K562 (cell line): ENCODE results near the gene KIF26B. TPM values are rescaled to one million over a fixed set of nuclear protein-coding genes. Genes with fewer than 3 reads are reported as not detected.

Source experiments
- ATAC-seq: fragments of 200-7000 bp; cut with Tn5 transposase; 3 replicates; pipeline ENCODE4 v1.9.1; 2020; ENCODE audit warnings: moderate library complexity
- BruUV-seq: library from RNA; stranded (reverse); fragments of 400-500 nt; replicated peaks from 2 replicates; lab custom pipeline; 2021; lab: Mats Ljungman, UMichigan
- CTCF ChIA-PET: fragments of 300-600 bp; formaldehyde crosslinking; extraction: SDS; loops from one replicate; lab custom pipeline; 2021; ENCODE audit warnings: low intra/inter-chr PET ratio; lab: Yijun Ruan, JAX
- POLR2A ChIA-PET: fragments of 300-600, 350-650 bp; sonication (Branson Sonifier 250); formaldehyde crosslinking; extraction: SDS; loops from one replicate; lab custom pipeline; 2021; ENCODE audit warnings: antibody characterized with exemption, inconsistent platforms; lab: Yijun Ruan, JAX
- DNase-seq, 4 experiments: peaks; one replicate each; pipeline versions ENCODE4 v3.0.0 to v3.0.0-alpha.2; 2011 to 2018; ENCODE audit warnings: low spot score in 3 of 4, mixed read lengths in 3 of 4; ENCODE audit errors: extremely low read depth in 1 of 4
- FAIRE-seq: peaks from 2 replicates; lab custom pipeline; 2011; peaks lifted over from hg19 to GRCh38; lab: Jason Lieb, UNC
- H2AFZ ChIP-seq: 2 replicates; pipeline ENCODE4 v1.6.0; 2011; ENCODE audit warnings: low read depth, low read length, control low read depth, inconsistent platforms
- H3K27ac ChIP-seq: fragments of 200-600 bp; 3 replicates; pipeline ENCODE4 v1.8.0; 2011; ENCODE audit warnings: low read depth, mild to moderate bottlenecking, control low read depth, inconsistent platforms, low read length, moderate library complexity, mixed read lengths; ENCODE audit errors: extremely low read depth
- H3K27me3 ChIP-seq, 2 experiments: fragments of 300-600 bp in 1 of 2; 2 replicates in 1 of 2; 3 replicates in 1 of 2; pipeline versions ENCODE4 v1.6.0 to v1.8.0; 2011; ENCODE audit warnings: inconsistent platforms in 2 of 2, low read length in 2 of 2, mild to moderate bottlenecking in 1 of 2, mixed read lengths in 1 of 2, moderate library complexity in 1 of 2; ENCODE audit not compliant: control insufficient read depth in 2 of 2, insufficient read depth in 2 of 2
- H3K36me3 ChIP-seq: fragments of 300-600 bp; 3 replicates; pipeline ENCODE4 v1.8.0; 2011; ENCODE audit warnings: mild to moderate bottlenecking, low read length, inconsistent platforms; ENCODE audit not compliant: control insufficient read depth, insufficient read depth
- H3K4me1 ChIP-seq, 2 experiments: fragments of 200-600 bp in 1 of 2; replicated peaks in 1 of 2; 2 replicates in 1 of 2; 3 replicates in 1 of 2; pipeline versions ENCODE4 v1.5.1 to v1.8.0; 2011; ENCODE audit warnings: inconsistent platforms in 2 of 2, low read length in 2 of 2, mild to moderate bottlenecking in 1 of 2, mixed read lengths in 1 of 2, moderate library complexity in 1 of 2; ENCODE audit not compliant: control insufficient read depth in 2 of 2, insufficient read depth in 2 of 2
- H3K4me2 ChIP-seq: 2 replicates; pipeline ENCODE4 v1.6.1; 2011; ENCODE audit warnings: low read length, control low read depth, inconsistent platforms, mixed read lengths; ENCODE audit not compliant: insufficient read depth
- H3K4me3 ChIP-seq: fragments of 200-600 bp; sonication (generic), shearing (Covaris generic); 2 replicates; pipeline ENCODE4 v1.5.1; 2016; ENCODE audit warnings: control low read depth, inconsistent platforms
- H3K79me2 ChIP-seq: fragments of 200-600 bp; 3 replicates; pipeline ENCODE4 v1.8.0; 2011; ENCODE audit warnings: low read length, inconsistent platforms; ENCODE audit not compliant: control insufficient read depth, insufficient read depth
- H3K9ac ChIP-seq, 2 experiments: 2 replicates each; pipeline versions ENCODE4 v1.6.0 to v1.6.1; 2011; ENCODE audit warnings: low read depth in 2 of 2, low read length in 2 of 2, control low read depth in 1 of 2, inconsistent platforms in 1 of 2, mild to moderate bottlenecking in 1 of 2, mixed read lengths in 1 of 2; ENCODE audit not compliant: insufficient read depth in 1 of 2
- H3K9me1 ChIP-seq: one replicate; pipeline ENCODE4 v1.6.0; 2011; ENCODE audit warnings: inconsistent platforms, mild to moderate bottlenecking, low read length, moderate library complexity; ENCODE audit not compliant: control insufficient read depth, insufficient read depth
- H3K9me3 ChIP-seq: replicated peaks from 2 replicates; pipeline ENCODE4 v1.5.1; 2011; ENCODE audit warnings: low read depth, low read length, inconsistent platforms; ENCODE audit not compliant: control insufficient read depth, insufficient read depth
- H4K20me1 ChIP-seq: replicated peaks from 2 replicates; pipeline ENCODE4 v1.6.1; 2011; ENCODE audit warnings: low read length, inconsistent platforms, mixed read lengths; ENCODE audit not compliant: control insufficient read depth, insufficient read depth
- ETV6 ChIP-seq, 3 experiments: fragments of 150-350 bp in 1 of 3; sonication (generic) in 1 of 3; formaldehyde crosslinking in 1 of 3; IDR thresholded peaks; 2 replicates each; pipeline versions ENCODE4 v1.6.1 to v1.8.0; 2014 to 2022; ENCODE audit warnings: borderline replicate concordance in 2 of 3, low read depth in 2 of 3, antibody characterized with exemption in 1 of 3, low read length in 1 of 3, mild to moderate bottlenecking in 1 of 3, missing genetic modification reagents in 1 of 3
- FIP1L1 ChIP-seq: fragments of 200-400 bp; formaldehyde crosslinking; IDR thresholded peaks from 2 replicates; pipeline ENCODE4 v1.6.1; 2018; ENCODE audit warnings: mild to moderate bottlenecking, low read depth, low read length; ENCODE audit not compliant: poor library complexity, severe bottlenecking
- FOXJ2 ChIP-seq: fragments of 200-800 bp; sonication (Bioruptor generic); IDR thresholded peaks from 2 replicates; pipeline ENCODE4 v1.6.1; 2016; ENCODE audit warnings: missing genetic modification characterization, missing compliant biosample characterization
- HNRNPL ChIP-seq: fragments of 200-400 bp; formaldehyde crosslinking; IDR thresholded peaks from 2 replicates; pipeline ENCODE4 v1.6.1; 2017; ENCODE audit warnings: low read depth, mild to moderate bottlenecking, low read length
- HOMEZ ChIP-seq: fragments of 250-450 bp; sonication (Bioruptor Pico); IDR thresholded peaks from 2 replicates; pipeline ENCODE4 v1.4.0; 2020; ENCODE audit warnings: mild to moderate bottlenecking, moderate library complexity
- MCM5 ChIP-seq: fragments of 450-650 bp; IDR thresholded peaks from 2 replicates; pipeline ENCODE4 v1.6.1; 2016; ENCODE audit warnings: low read depth
- MYC ChIP-seq, 2 experiments: fragments of 250-450 bp in 1 of 2; sonication (Bioruptor Pico) in 1 of 2; IDR thresholded peaks; 2 replicates each; pipeline versions ENCODE4 v1.5.1 to v1.6.1; 2012 to 2021; ENCODE audit warnings: low read depth in 2 of 2, borderline replicate concordance in 1 of 2, improper control_type of control experiment in 1 of 2, low read length in 1 of 2, mild to moderate bottlenecking in 1 of 2, moderate library complexity in 1 of 2
- PRPF4 ChIP-seq: fragments of 200-400 bp; formaldehyde crosslinking; IDR thresholded peaks from one replicate; pipeline ENCODE4 v1.6.1; 2017; ENCODE audit warnings: low read length, low read depth, mild to moderate bottlenecking; ENCODE audit not compliant: insufficient read depth, poor library complexity, severe bottlenecking
- SOX6 ChIP-seq: fragments of 450-650 bp; IDR thresholded peaks from 2 replicates; pipeline ENCODE4 v1.6.1; 2014; ENCODE audit warnings: mild to moderate bottlenecking
- VEZF1 ChIP-seq: fragments of 200-800 bp; sonication (Bioruptor generic); IDR thresholded peaks from 2 replicates; pipeline ENCODE4 v1.6.1; 2017; ENCODE audit warnings: missing genetic modification characterization, missing compliant biosample characterization
- ZNF121 ChIP-seq: sonication (generic); formaldehyde crosslinking; conservative IDR thresholded peaks from 2 replicates; pipeline ENCODE4 v1.8.0; 2022; ENCODE audit warnings: missing genetic modification reagents
- WGBS: fragments of 100-300 bp; shearing (Covaris generic); methylation state at CpG from one replicate; pipeline ENCODE4 v1.1.6; 2016; ENCODE audit warnings: low coverage, mixed read lengths; ENCODE audit not compliant: insufficient coverage; ENCODE audit errors: missing lambda C conversion rate; 5-methylcytosine and 5-hydroxymethylcytosine counted together
- in situ Hi-C: fragments of 300-500 bp; cut with MboI; formaldehyde crosslinking; loops from 4 replicates; pipeline ENCODE4 v1.15.0; 2018; ENCODE audit warnings: inconsistent platforms, mixed read lengths
- intact Hi-C: fragments of 100-400 bp; cut with micrococcal nuclease; formaldehyde crosslinking; loops from 2 replicates; pipeline ENCODE4 v1.14.2; 2022
- polyA plus RNA-seq, 8 experiments: library from polyadenylated mRNA; depleted of rRNA in 4 of 8; stranded (reverse) in 5 of 8; unstranded in 3 of 8; fragments of >200 nt; fragmentation: Nextera tagmentation in 2 of 8; fragmentation: Illumina TruSeq in 1 of 8; extraction: Ambion mirVana in 2 of 8; extraction: Trizol in 1 of 8; gene quantifications; 2 replicates each; pipeline versions ENCODE4 v1.2.1 to v1.2.3, GENCODE V29; 2011 to 2014; ENCODE audit warnings: inconsistent platforms in 1 of 8, missing spikeins in 1 of 8
- total RNA-seq, 7 experiments: library from RNA; depleted of rRNA in 6 of 7; stranded (reverse); fragments of >200 nt in 6 of 7; fragmentation: Illumina TruSeq in 2 of 7; extraction: Trizol in 2 of 7; gene quantifications; 2 replicates each; pipeline versions ENCODE4 v1.2.1 to v1.2.3, GENCODE V29; 2011 to 2021; ENCODE audit warnings: low replicate concordance in 1 of 7

KIF26B gene
- total and polyA plus RNA-seq, 9 of the 15 experiments (the other 6 are each of a cell fraction or from before 2014, with no cell fraction given): 0.02 to 0.08 (median 0.03) TPM; not detected in 6

- TF ChIP-seq MYC (IDR thresholded peaks at IDR 0.05; ENCODE audit: low read depth, low read length): no peak
- TF ChIP-seq MYC (CRISPR knock-in tag; IDR thresholded peaks at IDR 0.05; ENCODE audit: borderline replicate concordance, low read depth): no peak
Measured at GRCh38 chr1:245332513-245332912, 177.7 kb downstream of the KIF26B start (continued).

- in situ Hi-C loops: no loop called here
- Histone ChIP-seq H3K27me3 (peaks cover 34 to 61% of the 10 kb centered on the region in 2 experiments), H3K4me1 (peaks cover 14 to 15% of the 10 kb centered on the region in 2 experiments; a peak in 4 of 5 replicates), H4K20me1 (0 out of 2 replicates have a peak, but pooled peaks cover 2% of the 10 kb centered on the region), H3K9ac (no peak overlapping the region), H3K4me3 (no peak overlapping the region), H3K79me2 (no peaks in the 10 kb centered on the region), H3K36me3 (no peaks in the 10 kb centered on the region), H3K9me3 (no peaks in the 10 kb centered on the region), H3K4me2 (no peak overlapping the region), H3K27ac (no peak overlapping the region), H3K9me1 (no peaks in the 10 kb centered on the region), H2AFZ (no peak overlapping the region)
- POLR2A ChIA-PET: interaction anchor here (0.7 kb wide), 1 partner anchor 82 kb away, joined by 3 read pairs; no protein-coding TSS in a partner anchor
- no peak for ATAC-seq
- 10% methylated on average over 4 of the region's 4 CpGs for WGBS
- intact Hi-C loops: no loop called here
- TF ChIP-seq ZNF121 (CRISPR knock-in tag): no peak
- TF ChIP-seq FIP1L1: no peak
- no peak for TF ChIP-seq FOXJ2
- TF ChIP-seq VEZF1 (CRISPR knock-in tag): no peak
- no peak for TF ChIP-seq HOMEZ (CRISPR knock-in tag)
- TF ChIP-seq HNRNPL: no peak
- no peak for TF ChIP-seq ETV6 (IDR thresholded peaks at IDR 0.05; ENCODE audit: borderline replicate concordance in 1 of 2, low read depth in 2 of 2, low read length in 1 of 2)
- no peak for TF ChIP-seq ETV6 (CRISPR knock-in tag; IDR thresholded peaks at IDR 0.05; ENCODE audit: borderline replicate concordance)
- no peak for TF ChIP-seq MCM5
- TF ChIP-seq SOX6: no peak
- TF ChIP-seq PRPF4: no peak
- no peak for FAIRE-seq
- no TSS peak for BruUV-seq
- no peak for DNase-seq
- CTCF ChIA-PET: no interaction called here
Measured at GRCh38 chr1:245334235-245334634, 179.4 kb downstream of the KIF26B start.
